Liver (tissue), 9 donors: ENCODE results near the gene CUX1. TPM values are rescaled to one million over a fixed set of nuclear protein-coding genes. Genes with fewer than 3 reads are reported as not detected.

Source experiments
- DNase-seq: peaks from one replicate; pipeline ENCODE4 v3.0.0-alpha.2; 2017; ENCODE audit warnings: low spot score
- H3K27ac ChIP-seq, 2 donors: one replicate each; pipeline ENCODE4 v1.7.0; 2013; ENCODE audit warnings: inconsistent platforms in 2 of 2, low read length in 2 of 2, control low read depth in 1 of 2, low read depth in 1 of 2, mild to moderate bottlenecking in 1 of 2
- H3K27me3 ChIP-seq, 4 donors: one replicate each; pipeline versions ENCODE4 v1.6.1 to v1.7.0; 2013; ENCODE audit warnings: low read length in 3 of 4, inconsistent platforms in 1 of 4, mild to moderate bottlenecking in 1 of 4, moderate library complexity in 1 of 4; ENCODE audit not compliant: control insufficient read depth in 4 of 4, insufficient read depth in 4 of 4
- H3K36me3 ChIP-seq, 4 donors: one replicate each; pipeline versions ENCODE4 v1.6.1 to v1.7.0; 2013; ENCODE audit warnings: low read length in 3 of 4, mild to moderate bottlenecking in 3 of 4, low read depth in 1 of 4, moderate library complexity in 1 of 4; ENCODE audit not compliant: control insufficient read depth in 4 of 4, insufficient read depth in 3 of 4
- H3K4me1 ChIP-seq, 4 donors: one replicate each; pipeline versions ENCODE4 v1.6.1 to v1.7.0; 2013; ENCODE audit warnings: low read length in 3 of 4, mild to moderate bottlenecking in 3 of 4, moderate library complexity in 1 of 4; ENCODE audit not compliant: control insufficient read depth in 4 of 4, insufficient read depth in 4 of 4
- H3K4me3 ChIP-seq, 3 donors: one replicate each; pipeline versions ENCODE4 v1.6.1 to v1.7.0; 2013; ENCODE audit warnings: low read length in 3 of 3, control low read depth in 1 of 3, low read depth in 1 of 3, mild to moderate bottlenecking in 1 of 3
- H3K9ac ChIP-seq, 2 donors: one replicate each; pipeline ENCODE4 v1.7.0; 2013; ENCODE audit warnings: low read length in 2 of 2, mild to moderate bottlenecking in 2 of 2, moderate library complexity in 2 of 2, control low read depth in 1 of 2, low read depth in 1 of 2
- H3K9me3 ChIP-seq, 4 donors: one replicate each; pipeline versions ENCODE4 v1.6.1 to v1.7.0; 2013; ENCODE audit warnings: low read length in 3 of 4; ENCODE audit not compliant: control insufficient read depth in 4 of 4
- EGR1 ChIP-seq, 2 donors: IDR thresholded peaks; 2 replicates each; pipeline ENCODE4 v1.6.1; 2016 to 2018; ENCODE audit warnings: antibody characterized with exemption in 2 of 2, low read depth in 2 of 2
- FOXA1 ChIP-seq: IDR thresholded peaks from 2 replicates; pipeline ENCODE4 v1.6.1; 2016; ENCODE audit warnings: antibody characterized with exemption
- FOXA2 ChIP-seq: IDR thresholded peaks from 2 replicates; pipeline ENCODE4 v1.6.1; 2016; ENCODE audit warnings: antibody characterized with exemption
- GABPA ChIP-seq, 2 donors: IDR thresholded peaks in 1 of 2; conservative IDR thresholded peaks in 1 of 2; 2 replicates each; pipeline ENCODE4 v1.6.1; 2016; ENCODE audit warnings: antibody characterized with exemption in 2 of 2, mild to moderate bottlenecking in 1 of 2, moderate library complexity in 1 of 2
- HNF4A ChIP-seq, 2 donors: conservative IDR thresholded peaks; 2 replicates each; pipeline ENCODE4 v1.6.1; 2016; ENCODE audit warnings: antibody characterized with exemption in 2 of 2, mild to moderate bottlenecking in 2 of 2
- HNF4G ChIP-seq: IDR thresholded peaks from 2 replicates; pipeline ENCODE4 v1.6.1; 2016; ENCODE audit warnings: antibody characterized with exemption
- JUND ChIP-seq, 2 donors: IDR thresholded peaks; 2 replicates each; pipeline ENCODE4 v1.6.1; 2016; ENCODE audit warnings: antibody characterized with exemption in 2 of 2
- MAX ChIP-seq: IDR thresholded peaks from 2 replicates; pipeline ENCODE4 v1.6.1; 2016; ENCODE audit warnings: antibody characterized with exemption
- NR2F2 ChIP-seq: IDR thresholded peaks from 2 replicates; pipeline ENCODE4 v1.6.1; 2016; ENCODE audit warnings: antibody characterized with exemption
- RAD21 ChIP-seq, 2 donors: IDR thresholded peaks; 2 replicates each; pipeline ENCODE4 v1.6.1; 2016; ENCODE audit warnings: antibody characterized with exemption in 2 of 2, mild to moderate bottlenecking in 2 of 2
- REST ChIP-seq: IDR thresholded peaks from 2 replicates; pipeline ENCODE4 v1.6.1; 2016; ENCODE audit warnings: antibody characterized with exemption, mild to moderate bottlenecking
- RXRA ChIP-seq, 2 donors: IDR thresholded peaks; 2 replicates each; pipeline ENCODE4 v1.6.1; 2017 to 2018; ENCODE audit warnings: antibody characterized with exemption in 2 of 2, mild to moderate bottlenecking in 1 of 2
- SP1 ChIP-seq: IDR thresholded peaks from 2 replicates; pipeline ENCODE4 v1.6.1; 2018; ENCODE audit warnings: antibody characterized with exemption, mild to moderate bottlenecking
- TAF1 ChIP-seq: conservative IDR thresholded peaks from 2 replicates; pipeline ENCODE4 v1.6.1; 2016; ENCODE audit warnings: antibody characterized with exemption, mild to moderate bottlenecking
- YY1 ChIP-seq: IDR thresholded peaks from 2 replicates; pipeline ENCODE4 v1.6.1; 2016; ENCODE audit warnings: antibody characterized with exemption, mild to moderate bottlenecking
- WGBS: extraction: QIAGEN DNeasy Blood & Tissue Kit; methylation state at CpG from one replicate; pipeline ENCODE4 v1.1.7; 2013; 5-methylcytosine and 5-hydroxymethylcytosine counted together
- polyA plus RNA-seq, 2 donors: library from polyadenylated mRNA; stranded (reverse) in 1 of 2; unstranded in 1 of 2; fragments of 200-250 nt in 1 of 2; fragments of >200 nt in 1 of 2; fragmentation: Nextera tagmentation in 1 of 2; extraction: Ambion mirVana in 1 of 2; gene quantifications; one replicate each; pipeline versions ENCODE4 v1.2.1 to v1.2.3, GENCODE V29; 2013 to 2015
- total RNA-seq, 2 donors: library from RNA; depleted of rRNA; stranded (reverse); fragments of >200 nt; gene quantifications; one replicate each; pipeline ENCODE4 v1.2.3, GENCODE V29; 2014
- TF ChIP-seq, protein P1 (sequence below): IDR thresholded peaks from 2 replicates; pipeline ENCODE4 v1.6.1; 2016; ENCODE audit warnings: antibody characterized with exemption
- donor health status: healthy.
- donor health status: healthy.
- donor health status: healthy.
- donor health status: healthy.
- donor health status: healthy.

Gene CUX1
- total and polyA plus RNA-seq, 4 donors, result 18.6 to 40.6 (median 21.4) TPM

- TF ChIP-seq YY1 (no peak), FOXA2 (no peak), HNF4G (no peak), RXRA (IDR thresholded peaks at IDR 0.05) (no peak), EGR1 (IDR thresholded peaks at IDR 0.05; ENCODE audit: low read depth in 2 of 2) (no peak), MAX (no peak), HNF4A (conservative IDR thresholded peaks at IDR 0.05) (no peak), SP1 (no peak), RAD21 (IDR thresholded peaks at IDR 0.05) (no peak)
- no peak overlapping the region for H3K27ac ChIP-seq
- 98% methylated on average over 27 of the region's 27 CpGs for WGBS
- peaks cover 0 to 6% (median 1%) of the 10 kb centered on the region in 4 donors for H3K4me1 ChIP-seq
- DNase-seq, result no peak
- no peaks in the 10 kb centered on the region for H3K27me3 ChIP-seq
- no peaks in the 10 kb centered on the region for H3K9me3 ChIP-seq
- H3K4me3 ChIP-seq, result no peak overlapping the region
- peaks cover 22 to 60% (median 31%) of the 10 kb centered on the region in 4 donors for H3K36me3 ChIP-seq
- no peak overlapping the region for H3K9ac ChIP-seq
Measured at GRCh38 chr7:102201576-102201975, 384.1 kb downstream of the CUX1 start.

DNA sequence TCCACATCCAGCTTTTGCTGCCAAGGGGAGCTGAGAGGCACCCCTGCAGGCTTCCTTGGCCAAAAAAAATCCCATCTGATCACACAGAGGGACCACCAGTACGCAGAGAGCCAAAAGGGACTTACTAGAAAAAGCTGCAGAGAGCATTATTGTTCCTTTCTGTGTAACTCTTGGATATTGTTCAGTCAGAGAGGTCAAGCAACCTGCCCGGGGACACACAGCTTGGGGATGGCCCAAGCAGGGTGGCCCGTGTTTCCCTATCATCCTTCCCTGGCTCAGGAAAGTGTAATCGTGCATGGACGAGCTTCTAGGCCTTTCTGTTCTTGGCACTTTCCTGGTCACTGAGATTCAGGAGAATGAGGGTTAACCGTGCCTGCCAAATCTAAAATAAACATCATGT is 385.1 kb downstream of the CUX1 start:
- DNase-seq, result no peak
- H3K4me3 ChIP-seq, result no peak overlapping the region
- H3K27ac ChIP-seq, result no peak overlapping the region
- H3K9me3 ChIP-seq, result no peaks in the 10 kb centered on the region
- H3K27me3 ChIP-seq, result no peaks in the 10 kb centered on the region
- H3K4me1 ChIP-seq, result peaks cover 0 to 6% (median 1%) of the 10 kb centered on the region in 4 donors
- no peak for TF ChIP-seq SP1
- TF ChIP-seq HNF4G, result no peak
- TF ChIP-seq HNF4A (conservative IDR thresholded peaks at IDR 0.05), result no peak
- no peak for TF ChIP-seq YY1
- TF ChIP-seq REST, result no peak
- TF ChIP-seq RXRA (IDR thresholded peaks at IDR 0.05), result no peak
- no peak for TF ChIP-seq RAD21 (IDR thresholded peaks at IDR 0.05)
- no peak for TF ChIP-seq MAX
- TF ChIP-seq JUND (IDR thresholded peaks at IDR 0.05), result no peak
- TF ChIP-seq FOXA2, result no peak
- TF ChIP-seq, protein P1, sequence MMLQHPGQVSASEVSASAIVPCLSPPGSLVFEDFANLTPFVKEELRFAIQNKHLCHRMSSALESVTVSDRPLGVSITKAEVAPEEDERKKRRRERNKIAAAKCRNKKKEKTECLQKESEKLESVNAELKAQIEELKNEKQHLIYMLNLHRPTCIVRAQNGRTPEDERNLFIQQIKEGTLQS, result no peak
- no peak for TF ChIP-seq NR2F2
- H3K36me3 ChIP-seq, result peaks cover 17 to 57% (median 34%) of the 10 kb centered on the region in 4 donors
- no peak overlapping the region for H3K9ac ChIP-seq
- WGBS, result 72% methylated on average over 6 of the region's 6 CpGs

DNA sequence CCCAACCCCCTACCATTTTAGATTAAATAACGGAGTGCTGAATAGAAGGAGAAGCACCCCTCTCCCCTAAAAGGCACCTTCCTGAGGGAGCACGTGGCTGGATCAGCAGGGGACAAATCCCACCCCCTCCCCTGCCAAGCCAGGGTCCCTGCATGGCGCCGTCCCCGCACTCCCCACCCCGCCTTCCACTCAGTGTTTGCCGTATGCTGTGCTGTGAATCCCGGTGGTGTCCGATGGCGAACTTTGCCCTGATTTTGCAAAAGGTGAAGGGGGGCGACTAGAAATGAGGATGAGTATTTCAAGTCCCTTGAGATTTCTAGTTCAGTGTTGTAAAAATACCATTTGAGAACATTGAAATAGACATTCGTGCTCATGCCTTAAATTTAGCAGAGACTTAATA is 385.8 kb downstream of the CUX1 start:
- no peak overlapping the region for H3K4me3 ChIP-seq
- no peaks in the 10 kb centered on the region for H3K27me3 ChIP-seq
- 79% methylated on average over 12 of the region's 12 CpGs for WGBS
- peaks cover 0 to 6% (median 1%) of the 10 kb centered on the region in 4 donors for H3K4me1 ChIP-seq
- H3K36me3 ChIP-seq, result peaks cover 17 to 57% (median 32%) of the 10 kb centered on the region in 4 donors
- H3K9me3 ChIP-seq, result no peaks in the 10 kb centered on the region
- H3K27ac ChIP-seq, result no peak overlapping the region
- no peak for DNase-seq
- H3K9ac ChIP-seq, result no peak overlapping the region
- TF ChIP-seq, protein P1, result no peak
- TF ChIP-seq HNF4G (no peak), FOXA2 (no peak), GABPA (IDR thresholded peaks at IDR 0.05 in 1 of 2, conservative IDR thresholded peaks at IDR 0.05 in 1 of 2) (no peak), RAD21 (IDR thresholded peaks at IDR 0.05) (no peak), FOXA1 (no peak), EGR1 (IDR thresholded peaks at IDR 0.05; ENCODE audit: low read depth in 2 of 2) (no peak), MAX (no peak), TAF1 (no peak), SP1 (no peak), NR2F2 (no peak), REST (no peak)
